GOT3 (cell line): ENCODE results near the gene FRMD3.

ENCODE experiments used
- DNase-seq: peaks from one replicate; lab custom pipeline; 2025; ENCODE audit warnings: mixed read lengths; lab: John Stamatoyannopoulos, UW

Gene FRMD3

GRCh38 chr9:83281306-83282255, 256.6 kb downstream of the FRMD3 start:
- no peak for DNase-seq

GRCh38 chr9:83280790-83281189, 257.4 kb downstream of the FRMD3 start:
- no peak for DNase-seq

- no peak for DNase-seq
Observed at GRCh38 chr9:83280268-83280667, 257.9 kb downstream of the FRMD3 start.

- no peak for DNase-seq
Observed at GRCh38 chr9:83274787-83275186, 263.4 kb downstream of the FRMD3 start.

GRCh38 chr9:83271665-83272071, 266.5 kb downstream of the FRMD3 start:
- no peak for DNase-seq

GRCh38 chr9:83270116-83270515, 268.1 kb downstream of the FRMD3 start:
- no peak for DNase-seq

- no peak for DNase-seq
Observed at GRCh38 chr9:83267741-83268140, 270.5 kb downstream of the FRMD3 start.

GRCh38 chr9:83266666-83267496, 271.3 kb downstream of the FRMD3 start:
- no peak for DNase-seq

- DNase-seq = no peak
Observed at GRCh38 chr9:83266331-83266665, 271.9 kb downstream of the FRMD3 start.

- DNase-seq = no peak
Observed at GRCh38 chr9:83264315-83264714, 273.9 kb downstream of the FRMD3 start.

GRCh38 chr9:83259558-83259957, 278.6 kb downstream of the FRMD3 start:
- DNase-seq = no peak

GRCh38 chr9:83257937-83258891, 280.0 kb downstream of the FRMD3 start:
- no peak for DNase-seq

- DNase-seq = no peak
Observed at GRCh38 chr9:83247732-83248131, 290.5 kb downstream of the FRMD3 start.

GRCh38 chr9:83245979-83246659, 292.1 kb downstream of the FRMD3 start:
- DNase-seq = no peak

- no peak for DNase-seq
Observed at GRCh38 chr9:83242066-83242465, 296.1 kb downstream of the FRMD3 start.

- DNase-seq = no peak
Observed at GRCh38 chr9:83240671-83241070, 297.5 kb downstream of the FRMD3 start.

GRCh38 chr9:83239747-83240146, 298.5 kb downstream of the FRMD3 start:
- DNase-seq = no peak

GRCh38 chr9:83238871-83239640, 299.1 kb downstream of the FRMD3 start:
- no peak for DNase-seq

- DNase-seq = no peak
Observed at GRCh38 chr9:83236029-83236696, 302.0 kb downstream of the FRMD3 start.

GRCh38 chr9:83235526-83235925, 302.7 kb downstream of the FRMD3 start:
- DNase-seq = no peak
